Loucy (cell line): ENCODE data around the gene BCAR3.

Experiments
- H2AFZ ChIP-seq: fragments of 200-600 bp; sonication (generic); 2 replicates; pipeline ENCODE4 v1.6.0; 2016; ENCODE audit warnings: antibody characterized with exemption, mild to moderate bottlenecking, low read length, moderate library complexity
- H3F3A ChIP-seq: fragments of 200-600 bp; 2 replicates; pipeline ENCODE4 v1.6.0; 2016; ENCODE audit warnings: antibody characterized with exemption, low read depth, mild to moderate bottlenecking
- H3K27me3 ChIP-seq: fragments of 200-600 bp; sonication (generic); 2 replicates; pipeline ENCODE4 v1.6.1; 2014; ENCODE audit warnings: low read length, mild to moderate bottlenecking; ENCODE audit not compliant: insufficient read depth, poor library complexity, severe bottlenecking
- H3K36me3 ChIP-seq: fragments of 200-600 bp; sonication (generic); 2 replicates; pipeline ENCODE4 v1.6.1; 2016; ENCODE audit warnings: low read length; ENCODE audit not compliant: insufficient read depth
- H3K4me1 ChIP-seq: fragments of 200-600 bp; sonication (generic); 2 replicates; pipeline ENCODE4 v1.5.1; 2014; ENCODE audit warnings: low read length, mild to moderate bottlenecking; ENCODE audit not compliant: insufficient read depth, poor library complexity, severe bottlenecking
- H3K4me2 ChIP-seq: fragments of 200-600 bp; sonication (generic); 2 replicates; pipeline ENCODE4 v1.6.0; 2014; ENCODE audit warnings: antibody characterized with exemption, low read length, low read depth, mild to moderate bottlenecking; ENCODE audit not compliant: poor library complexity, severe bottlenecking
- H3K4me3 ChIP-seq: fragments of 200-600 bp; sonication (generic); 2 replicates; pipeline ENCODE4 v1.5.1; 2014; ENCODE audit warnings: low read length, mild to moderate bottlenecking, mixed read lengths; ENCODE audit not compliant: poor library complexity, severe bottlenecking
- H3K79me2 ChIP-seq: fragments of 200-600 bp; sonication (generic); 2 replicates; pipeline ENCODE4 v1.6.1; 2014; ENCODE audit warnings: low read length; ENCODE audit not compliant: insufficient read depth
- H3K9ac ChIP-seq: fragments of 200-600 bp; sonication (generic); 2 replicates; pipeline ENCODE4 v1.6.0; 2014; ENCODE audit warnings: mild to moderate bottlenecking, low read depth, low read length, moderate library complexity; ENCODE audit not compliant: poor library complexity, severe bottlenecking
- H3K9me2 ChIP-seq: fragments of 200-600 bp; sonication (generic); replicated peaks from 2 replicates; pipeline ENCODE4 v1.6.1; 2016; ENCODE audit warnings: low read depth, low read length, mixed read lengths
- H3K9me3 ChIP-seq: fragments of 200-600 bp; sonication (generic); 2 replicates; pipeline ENCODE4 v1.6.1; 2014; ENCODE audit warnings: mild to moderate bottlenecking, antibody characterized with exemption, low read length, low read depth; ENCODE audit not compliant: insufficient read depth
- H4K20me1 ChIP-seq: fragments of 200-600 bp; sonication (generic); 2 replicates; pipeline ENCODE4 v1.6.0; 2014; ENCODE audit warnings: antibody characterized with exemption, low read length, mild to moderate bottlenecking; ENCODE audit not compliant: insufficient read depth, poor library complexity, severe bottlenecking
- CTCF ChIP-seq: fragments of 200-600 bp; sonication (generic); conservative IDR thresholded peaks from 2 replicates; pipeline ENCODE4 v1.5.1; 2014; ENCODE audit warnings: mild to moderate bottlenecking, antibody characterized with exemption, low read length
- EZH2phosphoT487 ChIP-seq: fragments of 200-600 bp; IDR thresholded peaks from 2 replicates; pipeline ENCODE4 v1.6.1; 2018; ENCODE audit warnings: antibody characterized with exemption, mild to moderate bottlenecking, moderate library complexity, borderline replicate concordance

The BCAR3 gene

GRCh38 chr1:93612510-93612909, 69.1 kb downstream of the BCAR3 start:
- H3K9me2 ChIP-seq, result no peaks in the 10 kb centered on the region
- no peak overlapping the region for H3K4me3 ChIP-seq
- no peak overlapping the region for H3K4me2 ChIP-seq
- no peaks in the 10 kb centered on the region for H3F3A ChIP-seq
- no peaks in the 10 kb centered on the region for H3K9me3 ChIP-seq
- no peak overlapping the region for H2AFZ ChIP-seq
- H3K36me3 ChIP-seq, result no peaks in the 10 kb centered on the region
- peaks cover 10% of the 10 kb centered on the region for H3K4me1 ChIP-seq
- no peaks in the 10 kb centered on the region for H3K79me2 ChIP-seq
- H3K9ac ChIP-seq, result no peak overlapping the region
- TF ChIP-seq EZH2phosphoT487 (no peak), CTCF (no peak)
- H4K20me1 ChIP-seq, result no peaks in the 10 kb centered on the region
- H3K27me3 ChIP-seq, result no peaks in the 10 kb centered on the region

GRCh38 chr1:93611668-93612067, 70.0 kb downstream of the BCAR3 start:
- H3K4me1 ChIP-seq, result peaks cover 3% of the 10 kb centered on the region

GRCh38 chr1:93609536-93609935, 72.1 kb downstream of the BCAR3 start:
- no peaks in the 10 kb centered on the region for H3F3A ChIP-seq
- no peaks in the 10 kb centered on the region for H4K20me1 ChIP-seq
- no peaks in the 10 kb centered on the region for H3K36me3 ChIP-seq
- no peak overlapping the region for H2AFZ ChIP-seq
- TF ChIP-seq CTCF, result no peak
- TF ChIP-seq EZH2phosphoT487, result no peak
- no peak overlapping the region for H3K4me2 ChIP-seq
- H3K4me3 ChIP-seq, result no peak overlapping the region
- H3K9ac ChIP-seq, result no peak overlapping the region
- no peaks in the 10 kb centered on the region for H3K27me3 ChIP-seq
- no peaks in the 10 kb centered on the region for H3K9me2 ChIP-seq
- H3K4me1 ChIP-seq, result no peaks in the 10 kb centered on the region
- H3K79me2 ChIP-seq, result no peaks in the 10 kb centered on the region
- H3K9me3 ChIP-seq, result no peaks in the 10 kb centered on the region

More at GRCh38 chr1:93611668-93612067, 70.0 kb downstream of the BCAR3 start:
- TF ChIP-seq CTCF (no peak), EZH2phosphoT487 (no peak)
- no peaks in the 10 kb centered on the region for H3F3A ChIP-seq
- H3K36me3 ChIP-seq, result no peaks in the 10 kb centered on the region
- H3K9ac ChIP-seq, result no peak overlapping the region
- H3K4me3 ChIP-seq, result no peak overlapping the region
- no peak overlapping the region for H2AFZ ChIP-seq
- H3K9me3 ChIP-seq, result no peaks in the 10 kb centered on the region
- H3K79me2 ChIP-seq, result no peaks in the 10 kb centered on the region
- no peaks in the 10 kb centered on the region for H3K9me2 ChIP-seq
- H3K27me3 ChIP-seq, result no peaks in the 10 kb centered on the region
- no peaks in the 10 kb centered on the region for H4K20me1 ChIP-seq
- H3K4me2 ChIP-seq, result no peak overlapping the region
